SK-MEL-5 (cell line): ENCODE results near the gene GORASP2. TPM values are rescaled to one million over a fixed set of nuclear protein-coding genes. Genes with fewer than 3 reads are reported as not detected.
A peak's percentile ranks its signal among the peaks of the same experiment; 100 is the strongest.
"Not testable (repeated sequence)": the region's sequence is repeated elsewhere in the genome, so short reads cannot be mapped to it uniquely, and the experiment has no call there.

Experiments
- DNase-seq: peaks from one replicate; pipeline ENCODE4 v3.0.0-alpha.2; 2016; ENCODE audit warnings: low read depth, low spot score
- in situ Hi-C: cut with HindIII; loops from 2 replicates; pipeline ENCODE4 v1.10.0; 2016; ENCODE audit warnings: low sequenced_read_pairs, high pct_unique_total_duplicates, low pct_unique_long_range_greater_than_20kb
- total RNA-seq: library from RNA; depleted of rRNA; stranded (reverse); fragments of >200 nt; shearing (Covaris generic); gene quantifications from 2 replicates; pipeline ENCODE4 v1.2.3, GENCODE V29; 2014

The GORASP2 gene
- total RNA-seq, 1 experiment from 2014 or later, result 36.6 TPM

- in situ Hi-C loops, result no loop called here
- peak; percentile 24 for DNase-seq
Measured at GRCh38 chr2:170917219-170917913, 11.7 kb upstream of the GORASP2 start.

GRCh38 chr2:170917957-170918356 lies 11.1 kb upstream of the GORASP2 start:
- DNase-seq, result no peak
- in situ Hi-C loops, result no loop called here

GRCh38 chr2:170921873-170922272 lies 7.2 kb upstream of the GORASP2 start:
- DNase-seq, in situ Hi-C loops: not testable (repeated sequence)

GRCh38 chr2:170922634-170923494 lies 6.2 kb upstream of the GORASP2 start:
- no peak for DNase-seq
- in situ Hi-C loops, result no loop called here

GRCh38 chr2:170923799-170924198 lies 5.3 kb upstream of the GORASP2 start:
- in situ Hi-C loops, result no loop called here
- DNase-seq, result no peak

GRCh38 chr2:170924969-170925368 lies 4.1 kb upstream of the GORASP2 start:
- no peak for DNase-seq
- in situ Hi-C loops, result no loop called here

- no peak for DNase-seq
- in situ Hi-C loops, result no loop called here
Measured at GRCh38 chr2:170925923-170926322, 3.1 kb upstream of the GORASP2 start.

- no peak for DNase-seq
- in situ Hi-C loops, result no loop called here
Measured at GRCh38 chr2:170926743-170927297, 2.2 kb upstream of the GORASP2 start.

- DNase-seq, result no peak
Measured at GRCh38 chr2:170928036-170928823, 823 bp upstream of the GORASP2 start.

GRCh38 chr2:170929686-170930050 lies 615 bp downstream of the GORASP2 start:
- DNase-seq, result peak; percentile 17
- in situ Hi-C loops, result loop anchor here (10.0 kb wide), 1 partner anchor 495 kb away; no protein-coding TSS in a partner anchor

More at GRCh38 chr2:170928036-170928823, 823 bp upstream of the GORASP2 start:
- in situ Hi-C loops, result no loop called here

- in situ Hi-C loops, result loop anchor here (10.0 kb wide), 1 partner anchor 494 kb away; no protein-coding TSS in a partner anchor
Measured at GRCh38 chr2:170930131-170930990, 1.3 kb downstream of the GORASP2 start.

GRCh38 chr2:170930991-170931266 lies 1.9 kb downstream of the GORASP2 start:
- DNase-seq, result no peak
- in situ Hi-C loops, result loop anchor here (10.0 kb wide), 1 partner anchor 494 kb away; no protein-coding TSS in a partner anchor

More at GRCh38 chr2:170930131-170930990, 1.3 kb downstream of the GORASP2 start:
- DNase-seq, result peak; percentile 46

- no peak for DNase-seq
- in situ Hi-C loops, result loop anchor here (10.0 kb wide), 1 partner anchor 493 kb away; no protein-coding TSS in a partner anchor
Measured at GRCh38 chr2:170932166-170932565, 3.1 kb downstream of the GORASP2 start.

- in situ Hi-C loops, result loop anchor here (10.0 kb wide), 1 partner anchor 492 kb away; no protein-coding TSS in a partner anchor
- no peak for DNase-seq
Measured at GRCh38 chr2:170932948-170933347, 3.9 kb downstream of the GORASP2 start.

GRCh38 chr2:170937709-170938379 lies 8.8 kb downstream of the GORASP2 start:
- no peak for DNase-seq
- in situ Hi-C loops, result loop anchor here (10.0 kb wide), 1 partner anchor 487 kb away; no protein-coding TSS in a partner anchor

GRCh38 chr2:170940066-170940465 lies 11.0 kb downstream of the GORASP2 start:
- DNase-seq, result no peak
- in situ Hi-C loops, result no loop called here
